Measurements from ENCODE around the gene ENPP7.

ENPP7 gene

GRCh38 chr17:79737046-79737921 lies 6.5 kb downstream of the ENPP7 start:
- in situ Hi-C loops (cut with MboI; ENCODE audit: low sequenced_read_pairs, unreplicated experiment) = no loop called here
- TF ChIP-seq CTCF (IDR thresholded peaks at IDR 0.05; ENCODE audit: borderline replicate concordance, control extremely low read depth, extremely low read depth, insufficient read depth, missing control alignments) = no peak

GRCh38 chr17:79737922-79738578 lies 7.3 kb downstream of the ENPP7 start:
- no peak for TF ChIP-seq CTCF (IDR thresholded peaks at IDR 0.05; ENCODE audit: borderline replicate concordance, control extremely low read depth, extremely low read depth, insufficient read depth, missing control alignments)
- in situ Hi-C loops (cut with MboI; ENCODE audit: low sequenced_read_pairs, unreplicated experiment) = no loop called here
- DNase-seq (ENCODE audit: low spot score) = no peak

More at GRCh38 chr17:79737046-79737921, 6.5 kb downstream of the ENPP7 start:
- DNase-seq (ENCODE audit: low spot score) = no peak

- TF ChIP-seq CTCF (IDR thresholded peaks at IDR 0.05; ENCODE audit: borderline replicate concordance, control extremely low read depth, extremely low read depth, insufficient read depth, missing control alignments) = no peak
- no peak for DNase-seq (ENCODE audit: low spot score)
- in situ Hi-C loops (cut with MboI; ENCODE audit: low sequenced_read_pairs, unreplicated experiment) = no loop called here
Measured at GRCh38 chr17:79738643-79739042, 7.9 kb downstream of the ENPP7 start.

GRCh38 chr17:79739148-79740062 lies 8.7 kb downstream of the ENPP7 start:
- in situ Hi-C loops (cut with MboI; ENCODE audit: low sequenced_read_pairs, unreplicated experiment) = no loop called here
- no peak for DNase-seq (ENCODE audit: low spot score)
- TF ChIP-seq CTCF (IDR thresholded peaks at IDR 0.05; ENCODE audit: borderline replicate concordance, control extremely low read depth, extremely low read depth, insufficient read depth, missing control alignments) = no peak

DNA sequence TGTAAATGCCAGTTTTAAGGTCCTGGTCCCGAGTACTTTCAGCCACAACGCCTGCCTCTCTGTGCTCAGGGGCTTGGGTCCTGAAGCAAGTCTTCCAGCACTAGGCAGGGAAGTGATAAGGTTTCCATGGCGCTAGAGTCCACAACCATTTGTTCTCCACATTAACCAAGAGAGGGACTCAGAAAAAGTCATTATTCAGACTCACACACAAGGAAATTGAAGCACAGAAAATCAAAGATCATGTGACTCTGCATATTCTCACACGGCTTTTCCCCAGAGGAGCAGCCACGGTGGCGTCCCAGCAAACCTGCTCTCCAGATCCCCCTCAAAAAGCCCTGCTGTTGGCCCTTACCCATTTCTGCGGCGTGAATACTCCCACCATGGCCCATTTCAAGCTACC lies 9.7 kb downstream of the ENPP7 start:
- DNase-seq (ENCODE audit: low spot score) = no peak
- in situ Hi-C loops (cut with MboI; ENCODE audit: low sequenced_read_pairs, unreplicated experiment) = no loop called here
- no peak for TF ChIP-seq CTCF (IDR thresholded peaks at IDR 0.05; ENCODE audit: borderline replicate concordance, control extremely low read depth, extremely low read depth, insufficient read depth, missing control alignments)

DNA sequence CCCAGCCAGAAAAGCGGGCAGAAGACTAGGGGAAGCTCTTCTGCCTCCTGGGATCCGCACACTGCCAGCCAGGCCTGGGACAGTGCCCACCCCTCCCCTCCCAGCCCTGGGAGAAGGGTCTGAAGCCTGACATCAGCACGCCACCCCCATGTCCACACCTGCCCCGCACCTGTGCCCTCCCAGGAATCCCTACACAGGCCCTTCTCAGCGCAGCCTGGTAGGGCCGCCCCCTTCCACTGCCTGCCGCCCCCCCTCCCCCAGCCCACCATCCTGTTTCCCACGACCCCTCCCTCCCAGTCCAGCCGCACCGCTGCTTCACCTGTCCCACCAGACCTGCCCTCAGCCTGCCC lies 10.6 kb downstream of the ENPP7 start:
- no peak for DNase-seq (ENCODE audit: low spot score)
- no peak for TF ChIP-seq CTCF (IDR thresholded peaks at IDR 0.05; ENCODE audit: borderline replicate concordance, control extremely low read depth, extremely low read depth, insufficient read depth, missing control alignments)
- in situ Hi-C loops (cut with MboI; ENCODE audit: low sequenced_read_pairs, unreplicated experiment) = no loop called here

Measured in GM13976 (cell line).